HG03558 (cell line): ENCODE results near the gene ZSCAN10.

ENCODE experiments used
- ATAC-seq: cut with Tn5 transposase; IDR thresholded peaks from one replicate; pipeline ENCODE4 v1.9.1; 2021; ENCODE audit warnings: moderate number of reproducible peaks; ENCODE audit not compliant: unreplicated experiment; ENCODE audit errors: extremely low read depth

ZSCAN10 gene

DNA sequence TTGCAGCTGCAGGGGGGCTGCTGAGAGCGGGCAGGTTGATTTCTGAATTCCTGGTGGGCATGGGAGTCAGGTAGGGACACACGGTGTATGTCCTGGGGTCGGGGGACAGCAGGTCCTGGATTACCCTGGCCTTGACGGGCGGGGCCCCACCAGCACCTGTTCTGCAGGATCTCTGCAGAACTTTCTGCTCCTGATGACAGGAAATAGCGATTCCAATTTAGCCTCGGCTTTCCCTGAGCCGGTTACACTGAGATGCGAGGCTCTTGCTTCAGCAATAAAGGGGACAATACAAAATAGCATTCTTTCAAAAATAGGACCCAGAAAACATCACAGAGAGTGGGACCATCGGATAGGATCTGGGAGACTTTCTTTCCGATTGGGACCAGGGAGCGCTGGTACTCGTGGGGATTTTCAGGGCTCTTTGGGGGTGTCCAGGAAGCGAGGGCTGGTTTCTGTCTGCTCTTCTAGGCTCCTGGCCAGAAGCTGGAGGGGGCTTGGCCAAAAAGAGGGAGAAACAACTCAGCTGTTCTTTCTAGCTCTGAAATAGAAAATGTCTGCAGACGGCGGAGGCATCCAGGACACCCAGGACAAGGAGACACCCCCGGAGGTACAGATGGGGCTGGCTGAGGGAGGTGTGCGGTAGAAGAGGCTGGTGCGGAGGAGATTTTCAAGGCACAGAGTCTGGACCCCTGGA is 13.9 kb upstream of the ZSCAN10 start:
- ATAC-seq: no peak

DNA sequence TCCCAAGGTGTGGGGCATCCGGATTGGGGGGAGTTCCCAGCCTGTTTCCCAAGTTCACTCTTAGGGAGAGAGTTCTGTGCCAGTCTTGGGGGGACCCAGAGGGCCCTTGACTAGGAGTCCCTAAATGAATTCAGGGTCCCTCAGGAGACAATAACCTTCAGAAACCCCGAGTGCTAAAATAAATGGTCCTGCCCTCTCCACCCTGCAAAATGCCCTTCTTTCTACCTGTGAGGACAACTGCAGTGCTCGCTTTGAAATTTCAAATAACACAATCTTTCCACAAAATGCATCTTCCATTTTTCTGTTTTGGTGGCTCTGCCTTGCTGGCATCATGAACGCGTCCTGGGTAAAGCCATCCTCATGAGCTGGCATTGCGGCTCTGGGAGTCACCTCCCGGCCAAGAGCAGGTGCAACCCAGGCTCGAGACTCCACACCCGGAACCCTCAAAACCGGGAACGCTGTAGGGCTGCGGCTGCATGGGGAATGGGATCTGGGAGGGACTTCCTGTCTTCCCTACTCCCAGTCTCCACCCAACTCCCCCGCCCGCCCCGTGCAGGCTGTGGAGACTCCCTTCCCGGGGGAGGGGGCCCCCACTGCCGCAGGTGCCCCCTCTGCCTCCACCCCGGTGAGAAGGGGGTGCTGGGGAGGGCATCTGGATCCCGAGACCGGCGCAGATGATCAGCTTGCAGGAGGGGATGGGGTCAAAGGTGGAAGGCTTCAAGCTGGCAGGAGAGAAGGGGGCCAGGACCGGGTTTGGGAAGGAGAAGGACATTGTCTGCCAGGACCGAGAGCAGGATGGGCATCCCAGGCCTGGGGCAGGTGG is 13.2 kb upstream of the ZSCAN10 start, which contains the start of gene ZNF205:
Gene ZNF205 (plus strand): TSS at position 529 of the 823 bp plus-strand sequence. CDS start 845 bp downstream, outside the sequence.
- no peak for ATAC-seq

DNA sequence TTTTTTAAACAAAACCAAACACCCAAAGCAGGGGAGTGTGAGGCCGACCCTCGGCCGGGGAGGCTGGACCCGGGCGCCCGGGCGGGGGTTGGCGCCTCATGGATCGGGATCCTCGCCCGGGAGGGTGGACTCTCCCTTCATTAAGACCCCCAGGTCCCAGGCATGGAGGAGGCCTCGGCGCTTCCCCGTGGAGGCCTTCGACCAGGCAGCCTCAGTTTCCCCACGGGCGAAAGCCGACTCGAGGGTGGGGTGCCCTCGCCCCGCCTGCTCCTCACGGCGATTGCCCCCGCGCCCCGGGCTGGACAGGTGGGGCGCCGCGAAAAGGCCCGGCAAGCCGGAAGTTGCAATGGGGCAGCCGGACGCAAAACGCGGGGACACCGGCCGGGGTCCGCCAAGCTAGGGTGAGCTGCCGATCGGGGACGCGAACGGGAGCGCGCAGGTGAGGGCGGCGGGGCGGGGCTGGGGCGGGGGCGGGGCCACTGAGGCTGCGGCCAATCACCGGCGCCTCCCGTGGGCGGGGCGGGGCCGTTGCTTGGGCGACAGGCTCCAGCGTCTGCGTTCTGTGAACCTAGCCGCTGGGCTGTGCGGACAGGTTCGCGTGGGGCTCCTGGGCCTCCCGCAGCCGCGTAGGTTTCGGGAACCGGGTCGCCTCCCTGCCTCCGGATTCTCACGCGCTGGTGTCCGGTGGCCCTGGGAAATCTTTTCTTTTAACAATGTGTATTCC is 7.3 kb upstream of the ZSCAN10 start:
- no peak for ATAC-seq

DNA sequence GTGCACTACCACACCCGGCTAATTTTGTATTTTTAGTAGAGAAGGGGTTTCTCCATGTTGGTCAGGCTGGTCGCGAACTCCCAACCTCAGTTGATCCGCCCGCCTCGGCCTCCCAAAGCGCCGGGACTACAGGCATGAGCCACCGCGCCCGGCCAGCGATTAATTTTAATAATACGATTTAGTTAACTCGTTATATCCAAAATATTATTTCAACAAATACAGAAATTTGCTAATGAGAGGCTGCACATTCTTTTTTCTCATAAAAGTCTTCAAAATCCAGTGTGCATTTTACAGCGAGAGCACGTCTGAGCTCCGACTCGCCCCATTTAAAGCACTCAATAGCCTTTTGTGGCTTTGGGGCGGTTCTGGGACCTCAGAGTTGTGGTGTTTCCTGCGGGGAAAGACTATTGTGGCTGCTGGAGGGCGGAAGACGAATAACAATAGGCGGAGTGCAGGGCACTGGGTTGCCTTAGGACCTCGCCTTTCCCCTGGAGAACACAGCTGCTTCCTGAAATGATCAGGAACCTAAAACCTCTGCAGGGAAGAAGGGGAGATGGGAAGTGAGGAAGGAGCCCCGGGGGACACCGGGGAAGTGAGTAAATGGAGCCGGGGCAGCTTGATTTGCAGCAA is 2.9 kb upstream of the ZSCAN10 start:
- no peak for ATAC-seq

DNA sequence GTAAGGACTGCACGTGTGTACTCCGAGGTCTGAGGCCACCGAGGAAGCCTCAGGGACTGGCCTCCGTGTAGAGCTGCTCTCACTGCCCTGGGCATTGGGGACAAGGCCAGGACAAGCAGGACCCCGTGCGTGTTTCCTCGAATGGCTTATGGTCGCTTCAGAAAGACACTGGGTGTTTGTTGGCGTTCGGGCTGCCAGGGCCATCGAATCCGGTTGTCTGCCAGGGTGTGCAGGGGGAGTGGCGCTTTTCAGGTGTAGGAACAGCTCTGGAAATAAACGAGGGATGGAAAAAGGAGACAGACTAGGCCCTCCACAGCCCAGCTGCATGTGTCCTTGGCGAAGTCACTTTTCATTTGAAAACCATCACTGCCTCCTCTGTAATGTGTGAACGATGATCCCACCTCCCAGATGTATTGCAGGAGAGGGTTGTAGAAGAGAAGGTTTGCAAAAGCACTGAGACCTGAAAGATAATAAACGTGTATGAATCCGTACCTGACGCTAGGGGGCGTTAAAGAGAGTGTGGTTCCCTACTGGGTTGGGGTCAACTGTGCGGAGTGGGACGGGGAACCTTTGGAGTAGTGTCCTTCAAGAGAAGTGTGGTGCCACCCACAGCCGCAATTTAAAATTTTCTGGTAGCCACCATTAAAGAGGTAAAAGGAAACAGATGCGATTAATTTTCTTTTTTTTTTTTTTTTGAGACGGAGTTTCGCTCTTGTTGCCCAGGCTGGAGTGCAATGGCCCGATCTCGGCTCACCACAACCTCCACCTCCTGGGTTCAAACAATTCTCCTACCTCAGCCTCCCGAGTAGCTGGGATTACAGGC is 2.1 kb upstream of the ZSCAN10 start:
- ATAC-seq: no peak

DNA sequence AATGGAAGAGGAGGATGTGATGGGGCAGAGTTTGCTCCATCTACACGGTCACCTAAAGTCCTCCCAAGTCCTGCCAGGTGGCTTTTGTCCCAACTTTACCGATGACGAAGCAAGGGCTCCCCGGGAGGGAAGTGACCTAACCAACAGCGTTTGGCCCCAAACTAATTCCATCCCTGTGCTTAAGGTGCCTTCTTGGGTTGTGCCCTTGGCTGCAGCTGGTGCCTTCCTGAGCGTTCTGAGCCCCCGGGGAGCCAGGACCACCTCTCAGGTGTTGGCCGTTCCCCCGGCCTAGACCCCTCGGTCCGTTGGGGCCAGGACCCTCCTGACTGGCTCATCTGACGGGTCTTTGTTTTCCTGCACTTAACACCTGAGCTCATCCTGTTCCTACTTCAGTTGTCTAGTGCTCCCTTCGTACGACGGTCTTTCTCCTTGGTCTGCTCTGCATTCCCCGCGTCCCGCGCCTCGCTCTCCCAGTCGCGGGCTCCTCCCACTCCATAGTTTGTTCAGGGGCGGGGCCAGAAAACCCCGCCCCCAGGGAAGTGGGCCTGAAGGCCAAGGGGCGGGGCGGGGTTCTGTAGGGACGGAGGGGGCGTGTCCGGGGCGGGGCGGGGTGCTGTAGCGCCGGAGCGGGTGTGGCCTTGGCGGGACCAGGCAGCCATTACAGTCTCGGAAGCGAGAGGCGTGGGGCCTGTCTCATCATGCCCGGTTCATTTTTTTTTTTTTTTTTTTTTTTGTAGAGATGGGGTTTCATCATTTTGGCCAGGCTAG is 822 bp upstream of the ZSCAN10 start:
- ATAC-seq: no peak

DNA sequence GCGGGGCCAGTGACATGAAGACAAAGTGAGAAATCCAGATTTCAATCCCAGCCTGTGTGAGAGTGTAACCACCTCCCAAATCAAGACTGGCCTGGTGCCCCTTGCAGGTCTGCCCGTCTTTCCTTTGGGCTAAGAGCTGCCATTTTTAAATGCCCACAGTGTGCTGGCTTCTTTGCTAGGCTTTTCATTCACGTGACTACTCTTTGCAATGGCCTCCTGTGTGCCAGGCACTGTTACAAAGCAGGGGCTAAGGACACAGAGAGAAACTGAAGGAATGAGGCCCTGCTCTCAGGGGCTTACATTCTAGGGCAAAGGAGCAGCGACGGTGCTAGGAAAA is 269 bp upstream of the ZSCAN10 start:
- ATAC-seq: no peak

DNA sequence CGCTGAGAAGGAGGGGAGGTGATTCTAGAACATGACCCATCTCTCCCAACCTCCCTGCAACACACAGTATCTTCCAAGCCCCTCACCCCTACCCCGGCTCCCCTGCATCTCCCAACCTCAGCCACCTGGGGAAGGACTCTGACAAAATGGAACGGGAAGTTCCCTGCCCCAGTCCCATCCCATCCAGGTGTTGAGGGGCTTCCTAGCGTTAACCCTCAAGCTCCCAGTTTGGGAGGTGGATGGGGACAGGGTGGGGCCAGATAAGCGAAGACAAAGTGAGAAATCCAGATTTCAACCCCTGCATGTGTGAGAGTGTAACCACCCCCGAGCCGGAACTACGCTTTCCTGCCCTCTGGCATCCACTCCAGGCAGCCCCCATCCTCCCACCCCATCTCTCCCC is 1.8 kb downstream of the ZSCAN10 start:
- ATAC-seq: no peak

DNA sequence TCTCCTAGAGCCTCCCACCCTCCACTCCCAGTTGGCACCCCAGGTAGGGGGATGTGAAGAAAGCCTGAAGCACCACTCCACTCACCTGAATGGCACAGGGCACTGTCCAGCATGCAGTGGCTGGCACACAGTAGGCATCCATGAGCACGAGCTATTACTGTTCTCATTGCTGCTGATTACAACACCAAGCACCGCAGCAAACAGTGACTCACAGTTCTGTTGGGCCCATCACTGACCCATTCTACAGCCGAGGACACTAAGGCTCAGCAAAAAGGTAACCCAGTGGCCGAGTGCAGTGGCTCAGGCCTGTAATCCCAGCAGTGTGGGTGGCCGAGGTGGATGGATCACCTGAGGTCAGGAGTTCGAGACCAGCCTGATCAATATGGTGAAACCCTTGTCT is 2.7 kb downstream of the ZSCAN10 start:
- ATAC-seq: no peak

DNA sequence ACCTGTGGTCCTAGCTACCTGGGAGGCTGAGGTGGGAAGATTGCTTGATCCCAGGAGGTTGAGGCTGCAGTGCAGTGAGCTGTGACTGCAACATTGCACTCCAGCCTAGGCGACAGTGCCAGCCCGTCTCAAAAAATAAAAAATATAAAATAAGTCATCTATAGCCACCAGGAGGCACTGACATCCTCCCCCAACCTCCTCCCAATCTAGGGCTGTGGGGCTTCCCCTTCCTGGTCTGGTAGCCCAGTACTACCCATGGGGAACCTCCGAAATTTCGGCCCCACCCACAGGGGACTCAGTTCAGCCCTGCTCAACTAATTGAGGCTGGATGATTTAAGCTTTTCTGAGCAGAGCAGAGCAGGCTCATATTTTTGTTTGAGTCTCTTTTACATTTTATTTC is 3.2 kb downstream of the ZSCAN10 start:
- no peak for ATAC-seq

DNA sequence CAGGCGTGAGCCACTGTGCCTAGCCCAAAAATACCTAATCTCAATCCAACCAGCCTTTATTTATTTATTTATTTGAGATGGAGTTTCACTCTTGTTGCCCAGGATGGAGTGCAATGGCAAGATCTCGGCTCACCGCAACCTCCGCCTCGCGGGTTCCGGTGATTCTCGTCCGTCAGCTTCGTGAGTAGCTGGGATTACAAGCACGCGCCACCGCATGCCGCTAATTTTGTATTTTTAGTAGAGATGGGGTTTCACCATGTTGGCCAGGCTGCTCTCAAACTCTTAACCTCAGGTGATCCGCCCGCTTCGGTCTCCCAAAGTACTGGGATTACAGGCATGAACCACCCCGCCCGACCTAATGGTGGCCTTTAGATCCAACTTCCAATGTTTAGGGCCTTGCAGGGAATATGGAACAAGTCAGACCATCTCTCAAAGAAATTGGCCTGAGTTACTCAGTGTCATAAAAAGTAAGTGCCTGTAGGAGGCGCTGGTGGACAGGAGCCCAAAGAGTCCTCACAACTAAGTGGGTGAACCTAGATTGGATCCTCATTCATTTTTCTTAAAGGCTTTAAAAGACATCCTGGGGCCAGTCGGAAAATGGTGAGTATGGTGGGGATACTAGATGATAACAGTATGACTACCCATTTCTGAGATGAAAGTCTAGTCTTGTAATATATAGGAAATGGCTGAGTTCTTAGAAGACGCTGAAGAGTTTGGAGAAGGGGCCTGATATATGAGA is 4.6 kb downstream of the ZSCAN10 start:
- ATAC-seq: no peak

DNA sequence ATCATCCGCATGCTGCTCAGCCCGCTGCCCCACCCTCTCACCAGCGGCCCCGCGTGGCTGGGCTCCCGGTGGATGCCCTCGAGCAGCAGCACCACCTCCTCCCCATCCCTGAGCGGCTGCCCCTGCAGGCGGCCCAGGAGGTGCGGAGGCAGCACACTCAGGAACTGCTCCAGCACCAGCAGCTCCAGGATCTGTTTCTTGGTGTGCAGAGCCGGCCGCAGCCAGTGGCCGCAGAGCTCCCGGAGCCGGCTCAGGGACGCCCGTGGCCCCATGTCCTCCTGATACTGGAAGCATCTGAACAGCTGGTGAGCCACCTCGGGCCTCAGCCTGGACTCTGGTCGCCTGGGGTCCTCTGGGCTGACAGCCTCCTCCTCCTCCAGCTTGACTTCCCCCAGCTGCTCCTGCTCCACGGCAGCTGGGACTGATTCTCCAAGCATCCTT is 6.6 kb downstream of the ZSCAN10 start:
- ATAC-seq: no peak

DNA sequence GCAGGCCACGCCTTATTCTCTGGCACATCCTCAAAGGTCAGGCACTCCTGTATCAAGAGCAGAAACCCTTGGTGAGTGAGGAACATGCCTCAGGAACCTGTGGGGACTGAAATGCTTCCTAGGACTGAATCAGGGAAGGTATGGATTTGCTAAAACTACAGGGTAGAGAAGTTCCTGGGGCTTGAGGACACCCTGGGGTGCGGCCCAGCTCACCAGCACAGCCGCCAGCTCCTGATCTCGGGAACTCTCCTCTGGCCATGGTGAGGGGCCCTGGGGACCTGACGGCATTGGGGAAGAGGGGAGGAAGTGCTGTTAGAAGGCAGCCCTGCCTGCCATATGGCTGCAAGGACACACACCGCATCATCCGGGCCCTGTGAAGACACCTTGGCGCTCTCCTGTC is 7.5 kb downstream of the ZSCAN10 start:
- no peak for ATAC-seq

DNA sequence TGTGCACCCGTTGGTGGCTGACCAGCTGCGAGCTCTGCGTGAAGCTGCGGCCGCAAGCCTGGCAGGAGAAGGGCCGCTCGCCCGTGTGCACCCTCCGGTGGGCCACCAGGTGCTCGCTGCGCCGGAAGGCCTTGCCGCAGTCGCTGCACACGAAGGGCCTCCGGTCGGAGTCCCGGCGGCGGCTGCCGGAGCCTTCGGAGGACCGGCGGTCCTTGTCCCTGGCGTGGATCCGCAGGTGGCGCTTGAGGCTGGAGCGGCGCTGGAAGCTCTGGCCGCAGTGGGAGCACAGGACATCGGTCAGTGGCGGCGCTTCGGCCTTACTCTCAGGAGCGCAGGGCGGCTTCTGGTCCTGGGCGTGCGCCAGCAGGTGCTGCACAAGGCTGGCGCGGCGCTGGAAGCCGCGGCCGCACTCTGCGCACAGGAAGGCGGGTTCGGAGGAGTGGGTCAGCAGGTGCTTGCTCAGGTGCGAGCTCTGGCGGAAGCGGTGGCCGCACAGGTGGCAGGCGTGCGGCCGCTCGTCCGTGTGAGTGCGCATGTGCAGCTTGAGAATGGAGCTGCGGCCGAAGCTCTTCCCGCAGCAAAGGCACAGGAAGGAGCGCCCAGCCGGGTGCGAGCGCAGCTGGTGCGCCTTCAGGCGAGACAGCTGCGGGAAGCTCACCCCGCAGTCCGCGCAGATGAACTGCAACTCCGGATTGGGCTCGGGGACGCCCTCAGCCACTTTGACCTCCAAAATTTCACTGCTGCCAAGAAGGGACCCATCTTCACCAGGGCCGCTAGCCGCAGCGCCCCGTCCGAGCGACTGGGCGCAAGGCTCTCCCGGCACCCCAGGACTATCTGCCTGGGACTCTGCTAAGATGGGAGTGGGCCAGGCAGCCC is 9.1 kb downstream of the ZSCAN10 start:
- no peak for ATAC-seq

DNA sequence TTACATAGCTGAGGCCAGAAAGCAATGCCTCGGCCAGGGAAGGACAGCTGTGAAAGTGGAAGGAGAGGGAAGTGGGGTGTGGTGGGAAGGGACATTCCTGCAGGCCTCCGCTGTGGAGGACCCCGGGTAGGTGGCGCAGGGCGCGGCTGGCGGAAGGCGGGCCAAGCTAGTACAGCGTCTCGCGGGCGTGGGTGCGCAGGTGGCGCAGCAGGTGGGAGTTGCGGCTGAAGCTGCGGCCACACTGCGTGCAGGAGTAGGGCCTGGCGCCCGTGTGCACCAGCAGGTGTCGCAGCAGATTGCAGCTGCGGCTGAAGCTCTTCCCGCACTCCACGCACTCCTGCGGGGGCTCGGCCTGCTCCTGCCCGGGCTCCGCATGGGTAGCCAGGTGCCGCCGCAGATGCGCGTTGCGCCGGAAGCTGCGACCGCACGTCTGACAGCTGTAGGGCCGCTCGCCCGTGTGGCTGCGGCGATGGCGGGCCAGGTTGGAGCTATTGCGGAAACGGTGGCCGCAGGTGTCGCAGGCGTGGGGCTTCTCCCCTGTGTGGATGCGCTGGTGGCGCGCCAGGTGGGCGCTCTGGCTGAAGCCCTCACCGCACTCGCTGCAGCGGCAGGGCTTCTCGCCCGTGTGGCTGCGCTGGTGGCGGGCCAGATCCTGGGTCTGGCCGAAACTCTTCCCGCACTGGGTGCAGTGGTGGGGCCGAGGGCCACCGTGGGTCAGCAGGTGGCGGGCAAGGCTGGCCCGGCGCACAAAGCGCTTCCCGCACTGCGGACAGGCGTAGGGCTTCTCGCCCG is 10.0 kb downstream of the ZSCAN10 start:
- no peak for ATAC-seq

DNA sequence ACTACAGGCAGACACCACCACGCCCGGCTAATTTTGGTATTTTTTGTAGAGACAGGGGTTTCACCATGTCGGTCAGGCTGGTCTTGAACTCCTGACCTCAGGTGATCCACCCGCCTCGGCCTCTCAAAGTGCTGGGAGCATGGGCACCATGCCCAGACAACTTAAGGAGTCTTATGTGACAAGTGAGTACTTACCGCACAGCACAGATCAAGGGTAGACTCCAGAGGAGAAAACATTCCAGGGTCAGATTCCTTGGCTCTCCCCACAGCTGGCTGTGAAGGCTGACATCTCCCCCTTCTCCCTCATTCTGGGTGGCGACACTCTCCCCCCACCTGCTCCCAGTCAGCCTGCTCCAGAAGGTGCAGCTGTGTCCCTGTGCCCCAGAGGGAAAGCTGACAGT is 10.6 kb downstream of the ZSCAN10 start:
- ATAC-seq: no peak
